RWPE2 (cell line): ENCODE results near the gene TEDC2.

Experiments used
- ATAC-seq: fragments of 200-7000 bp; cut with Tn5 transposase; 3 replicates; pipeline ENCODE4 v1.9.1; 2021; ENCODE audit warnings: low read depth
- DNase-seq: peaks from one replicate; pipeline ENCODE4 v3.0.0-alpha.2; 2020; ENCODE audit warnings: low spot score
- H3K27ac ChIP-seq: fragments of 450-650 bp; 2 replicates; pipeline ENCODE4 v1.5.1; 2017; ENCODE audit warnings: mild to moderate bottlenecking; ENCODE audit not compliant: poor library complexity, severe bottlenecking
- H3K27me3 ChIP-seq: fragments of 250-450 bp; sonication (Bioruptor Pico); 2 replicates; pipeline ENCODE4 v1.5.1; 2021; ENCODE audit warnings: mild to moderate bottlenecking, moderate library complexity; ENCODE audit not compliant: insufficient read depth, poor library complexity, severe bottlenecking
- H3K36me3 ChIP-seq: fragments of 250-450 bp; sonication (Bioruptor Pico); 2 replicates; pipeline ENCODE4 v1.5.1; 2020; ENCODE audit warnings: low read depth, mild to moderate bottlenecking, moderate library complexity
- H3K4me1 ChIP-seq: fragments of 250-450 bp; sonication (Bioruptor Pico); 2 replicates; pipeline ENCODE4 v1.5.1; 2021; ENCODE audit warnings: mild to moderate bottlenecking, moderate library complexity; ENCODE audit not compliant: insufficient read depth, poor library complexity, severe bottlenecking
- H3K4me3 ChIP-seq: fragments of 250-450 bp; sonication (Bioruptor Pico); 2 replicates; pipeline ENCODE4 v1.5.1; 2021; ENCODE audit warnings: mild to moderate bottlenecking, moderate library complexity; ENCODE audit not compliant: severe bottlenecking
- H3K9me3 ChIP-seq: fragments of 250-450 bp; sonication (Bioruptor Pico); 2 replicates; pipeline ENCODE4 v1.5.1; 2021; ENCODE audit warnings: mild to moderate bottlenecking, moderate library complexity; ENCODE audit not compliant: severe bottlenecking
- TF ChIP-seq, protein P1 (sequence below): fragments of 450-650 bp; IDR thresholded peaks from one replicate; pipeline ENCODE4 v1.5.1; 2017; ENCODE audit warnings: mild to moderate bottlenecking, moderate library complexity; ENCODE audit not compliant: poor library complexity, severe bottlenecking

Gene TEDC2

GRCh38 chr16:2449118-2449517 lies 10.8 kb upstream of the TEDC2 start:
- Histone ChIP-seq H3K36me3 (peaks cover 87% of the 10 kb centered on the region), H3K27ac (no peak overlapping the region), H3K27me3 (no peaks in the 10 kb centered on the region), H3K4me3 (no peak overlapping the region), H3K9me3 (no peaks in the 10 kb centered on the region), H3K4me1 (no peaks in the 10 kb centered on the region)
- TF ChIP-seq, protein P1, sequence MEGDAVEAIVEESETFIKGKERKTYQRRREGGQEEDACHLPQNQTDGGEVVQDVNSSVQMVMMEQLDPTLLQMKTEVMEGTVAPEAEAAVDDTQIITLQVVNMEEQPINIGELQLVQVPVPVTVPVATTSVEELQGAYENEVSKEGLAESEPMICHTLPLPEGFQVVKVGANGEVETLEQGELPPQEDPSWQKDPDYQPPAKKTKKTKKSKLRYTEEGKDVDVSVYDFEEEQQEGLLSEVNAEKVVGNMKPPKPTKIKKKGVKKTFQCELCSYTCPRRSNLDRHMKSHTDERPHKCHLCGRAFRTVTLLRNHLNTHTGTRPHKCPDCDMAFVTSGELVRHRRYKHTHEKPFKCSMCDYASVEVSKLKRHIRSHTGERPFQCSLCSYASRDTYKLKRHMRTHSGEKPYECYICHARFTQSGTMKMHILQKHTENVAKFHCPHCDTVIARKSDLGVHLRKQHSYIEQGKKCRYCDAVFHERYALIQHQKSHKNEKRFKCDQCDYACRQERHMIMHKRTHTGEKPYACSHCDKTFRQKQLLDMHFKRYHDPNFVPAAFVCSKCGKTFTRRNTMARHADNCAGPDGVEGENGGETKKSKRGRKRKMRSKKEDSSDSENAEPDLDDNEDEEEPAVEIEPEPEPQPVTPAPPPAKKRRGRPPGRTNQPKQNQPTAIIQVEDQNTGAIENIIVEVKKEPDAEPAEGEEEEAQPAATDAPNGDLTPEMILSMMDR: no peak
- DNase-seq (no peak), ATAC-seq (no peak)

DNA sequence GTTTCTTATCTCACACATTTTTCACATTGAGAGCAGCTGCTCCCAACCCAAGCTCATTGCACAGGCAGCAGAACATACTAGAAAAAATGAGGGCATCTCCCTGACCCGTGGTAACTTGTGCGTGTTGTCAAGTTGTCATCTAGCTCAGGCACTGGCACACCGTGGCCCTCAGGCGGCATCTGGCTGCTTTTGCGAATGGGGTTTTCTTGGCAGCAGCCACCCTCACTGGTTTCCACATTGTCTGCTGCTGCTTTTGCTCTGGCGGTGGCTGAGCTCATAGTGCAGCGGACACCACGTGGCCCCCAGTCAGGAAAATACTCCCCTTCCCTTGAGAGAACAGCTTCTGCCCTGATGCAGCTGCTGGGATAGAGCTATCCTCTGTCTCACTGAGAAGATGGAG lies 9.4 kb upstream of the TEDC2 start:
- peaks cover 87% of the 10 kb centered on the region for H3K36me3 ChIP-seq
- DNase-seq (no peak), ATAC-seq (no peak)
- H3K9me3 ChIP-seq: no peaks in the 10 kb centered on the region
- TF ChIP-seq, protein P1: no peak
- no peak overlapping the region for H3K27ac ChIP-seq
- no peaks in the 10 kb centered on the region for H3K27me3 ChIP-seq
- no peak overlapping the region for H3K4me3 ChIP-seq
- no peaks in the 10 kb centered on the region for H3K4me1 ChIP-seq

GRCh38 chr16:2450975-2451381 lies 8.9 kb upstream of the TEDC2 start:
- H3K9me3 ChIP-seq: no peaks in the 10 kb centered on the region
- no peak for DNase-seq
- no peak overlapping the region for H3K27ac ChIP-seq
- peaks cover 89% of the 10 kb centered on the region for H3K36me3 ChIP-seq
- no peak overlapping the region for H3K4me3 ChIP-seq
- H3K27me3 ChIP-seq: no peaks in the 10 kb centered on the region
- TF ChIP-seq, protein P1: no peak
- ATAC-seq: no peak
- H3K4me1 ChIP-seq: no peaks in the 10 kb centered on the region

- Histone ChIP-seq H3K27me3 (no peaks in the 10 kb centered on the region), H3K4me3 (no peak overlapping the region), H3K27ac (no peak overlapping the region), H3K9me3 (no peaks in the 10 kb centered on the region), H3K36me3 (peaks cover 89% of the 10 kb centered on the region), H3K4me1 (no peaks in the 10 kb centered on the region)
- ATAC-seq (no peak), DNase-seq (no peak)
- TF ChIP-seq, protein P1: no peak
These were observed 8.0 kb upstream of the TEDC2 start for GRCh38 chr16:2451851-2452320.

DNA sequence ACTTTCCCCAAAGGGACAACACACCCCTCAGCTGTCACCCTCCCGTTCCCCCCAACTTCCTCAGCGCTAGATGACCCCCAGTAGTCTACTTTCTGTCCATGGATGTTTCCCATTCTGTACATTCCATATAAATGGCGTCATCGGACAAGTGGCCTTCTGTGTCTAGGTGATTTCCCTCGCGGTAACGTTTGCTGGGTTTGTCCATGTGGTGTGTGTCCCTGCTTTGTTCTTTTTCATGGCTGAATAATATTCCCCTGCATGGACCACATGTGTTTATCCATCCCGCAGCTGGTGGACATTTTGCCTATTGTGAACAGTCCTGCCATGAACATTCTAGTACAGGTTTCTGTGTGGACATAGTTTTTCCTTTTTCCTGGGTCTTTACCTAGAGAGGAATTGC lies 7.3 kb upstream of the TEDC2 start:
- H3K9me3 ChIP-seq: no peaks in the 10 kb centered on the region
- H3K4me1 ChIP-seq: no peaks in the 10 kb centered on the region
- TF ChIP-seq, protein P1: no peak
- no peaks in the 10 kb centered on the region for H3K27me3 ChIP-seq
- ATAC-seq: no peak
- DNase-seq: no peak
- H3K36me3 ChIP-seq: peaks cover 86% of the 10 kb centered on the region
- H3K27ac ChIP-seq: no peak overlapping the region
- H3K4me3 ChIP-seq: no peak overlapping the region
